Common myeloid progenitor, CD34-positive (primary cell): ENCODE data around the gene GAR1.
A peak's percentile ranks its signal among the peaks of the same experiment; 100 is the strongest.

Source experiments
- CTCF ChIA-PET: fragments of 350-600 bp; sonication (Branson Sonifier 250); formaldehyde crosslinking; loops from one replicate; lab custom pipeline; 2021; ENCODE audit warnings: antibody characterized with exemption; lab: Charles Lee
- POLR2A ChIA-PET: fragments of 350-600 bp; sonication (Branson Sonifier 250); formaldehyde crosslinking; loops from one replicate; lab custom pipeline; 2021; ENCODE audit warnings: antibody characterized with exemption; lab: Charles Lee
- DNase-seq, 3 donors: peaks; one replicate each; pipeline versions ENCODE4 v3.0.0 to v3.0.0-alpha.2; 2013
- H3K27ac ChIP-seq, 2 experiments: 1 replicate in 1 of 2; 2 replicates in 1 of 2; pipeline ENCODE4 v1.7.0; 2013; ENCODE audit warnings: inconsistent platforms in 2 of 2, low read length in 2 of 2, mild to moderate bottlenecking in 2 of 2, low read depth in 1 of 2, moderate library complexity in 1 of 2; ENCODE audit not compliant: severe bottlenecking in 2 of 2, insufficient read depth in 1 of 2, poor library complexity in 1 of 2
- H3K27me3 ChIP-seq, 5 experiments: replicated peaks in 2 of 5; 1 replicate in 3 of 5; 2 replicates in 2 of 5; pipeline versions ENCODE4 v1.6.1 to v1.7.0; 2013; ENCODE audit warnings: low read length in 4 of 5, mild to moderate bottlenecking in 2 of 5, moderate library complexity in 2 of 5, inconsistent platforms in 1 of 5; ENCODE audit not compliant: insufficient read depth in 5 of 5, control insufficient read depth in 4 of 5
- H3K36me3 ChIP-seq, 4 experiments: 1 replicate in 2 of 4; 2 replicates in 2 of 4; pipeline versions ENCODE4 v1.6.1 to v1.7.0; 2013; ENCODE audit warnings: low read length in 3 of 4, control low read depth in 1 of 4, mild to moderate bottlenecking in 1 of 4; ENCODE audit not compliant: control insufficient read depth in 4 of 4, insufficient read depth in 4 of 4
- H3K4me1 ChIP-seq, 4 experiments: 1 replicate in 3 of 4; 2 replicates in 1 of 4; pipeline versions ENCODE4 v1.6.1 to v1.7.1; 2013; ENCODE audit warnings: low read length in 3 of 4, mild to moderate bottlenecking in 3 of 4, control low read depth in 1 of 4, inconsistent platforms in 1 of 4, moderate library complexity in 1 of 4; ENCODE audit not compliant: control insufficient read depth in 4 of 4, insufficient read depth in 4 of 4; ENCODE audit errors: control extremely low read depth in 1 of 4
- H3K4me3 ChIP-seq, 7 experiments: 1 replicate in 4 of 7; 2 replicates in 3 of 7; pipeline versions ENCODE4 v1.5.1 to v1.7.0; 2013; ENCODE audit warnings: mild to moderate bottlenecking in 7 of 7, low read length in 6 of 7, moderate library complexity in 6 of 7, inconsistent platforms in 2 of 7, low read depth in 2 of 7, control low read depth in 1 of 7; ENCODE audit not compliant: insufficient read depth in 4 of 7, control insufficient read depth in 1 of 7; ENCODE audit errors: extremely low read depth in 1 of 7
- H3K9me3 ChIP-seq, 5 experiments: 1 replicate in 4 of 5; 2 replicates in 1 of 5; pipeline versions ENCODE4 v1.6.1 to v1.7.1; 2013; ENCODE audit warnings: low read length in 4 of 5, mild to moderate bottlenecking in 2 of 5, inconsistent platforms in 1 of 5, low read depth in 1 of 5, moderate library complexity in 1 of 5; ENCODE audit not compliant: control insufficient read depth in 4 of 5, insufficient read depth in 2 of 5; ENCODE audit errors: control extremely low read depth in 1 of 5
- WGBS: methylation state at CpG from one replicate; pipeline ENCODE4 v1.1.5; 2013; ENCODE audit not compliant: insufficient coverage; 5-methylcytosine and 5-hydroxymethylcytosine counted together

Gene GAR1

GRCh38 chr4:109816082-109816442, 500 bp downstream of the GAR1 start:
- H3K27ac ChIP-seq, result peak overlapping the region; percentile 97 to 99
- peaks cover 9 to 30% (median 14%) of the 10 kb centered on the region in 4 experiments for H3K4me1 ChIP-seq
- ChIA-PET CTCF (interaction anchor here (1.2 to 3.2 kb wide), 5 partner anchors 9 to 398 kb away, joined by 3 to 13 read pairs (median 6); partner anchors contain the start of genes CASP6 and RRH), POLR2A (interaction anchor here (0.6 kb wide), 1 partner anchor 132 kb away, joined by 3 read pairs; no protein-coding TSS in a partner anchor)
- WGBS, result 0% methylated on average over 19 of the region's 19 CpGs
- peaks cover 0 to 28% (median 19%) of the 10 kb centered on the region in 4 experiments for H3K36me3 ChIP-seq
- peak overlapping the region; percentile 63 to 97 (median 91) for H3K4me3 ChIP-seq
- no peak for DNase-seq
- H3K9me3 ChIP-seq, result no peaks in the 10 kb centered on the region
- no peaks in the 10 kb centered on the region for H3K27me3 ChIP-seq

DNA sequence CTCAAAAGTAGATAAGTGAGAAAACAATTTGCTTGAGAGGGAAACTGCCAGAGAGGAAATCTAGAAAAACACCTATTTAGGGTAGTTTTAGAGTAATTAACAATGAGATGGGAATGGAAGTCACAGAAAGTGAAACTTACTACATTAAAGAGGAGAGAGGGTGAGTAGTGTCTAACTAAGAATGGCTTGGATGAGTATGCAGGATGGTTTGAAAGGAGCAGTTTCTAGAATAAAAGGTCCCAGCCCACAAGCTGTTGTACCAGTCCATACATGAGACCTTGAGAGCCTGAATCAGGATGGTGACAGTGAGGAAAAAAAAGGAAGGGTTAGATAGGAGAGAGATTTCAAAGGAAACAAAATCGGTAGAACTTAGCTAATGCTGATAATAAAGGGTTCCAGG, 1.3 kb downstream of the GAR1 start:
- WGBS, result 87% methylated on average over 1 of the region's 1 CpG
- Histone ChIP-seq H3K27ac (no peak overlapping the region), H3K36me3 (peaks cover 0 to 32% (median 19%) of the 10 kb centered on the region in 4 experiments), H3K4me1 (peaks cover 9 to 30% (median 14%) of the 10 kb centered on the region in 4 experiments), H3K27me3 (no peaks in the 10 kb centered on the region), H3K9me3 (no peaks in the 10 kb centered on the region), H3K4me3 (peak overlapping the region in 5 of 7 experiments; percentile 83 to 97 (median 91))
- CTCF ChIA-PET, result interaction anchor here (1.1 to 3.2 kb wide), 5 partner anchors 8 to 390 kb away, joined by 4 to 13 read pairs (median 6); partner anchors contain the start of genes CASP6 and RRH
- no peak for DNase-seq
- POLR2A ChIA-PET, result interaction anchor here (0.6 to 0.9 kb wide), 2 partner anchors 114 to 290 kb away, joined by 3 read pairs; partner anchors contain the start of gene CASP6

DNA sequence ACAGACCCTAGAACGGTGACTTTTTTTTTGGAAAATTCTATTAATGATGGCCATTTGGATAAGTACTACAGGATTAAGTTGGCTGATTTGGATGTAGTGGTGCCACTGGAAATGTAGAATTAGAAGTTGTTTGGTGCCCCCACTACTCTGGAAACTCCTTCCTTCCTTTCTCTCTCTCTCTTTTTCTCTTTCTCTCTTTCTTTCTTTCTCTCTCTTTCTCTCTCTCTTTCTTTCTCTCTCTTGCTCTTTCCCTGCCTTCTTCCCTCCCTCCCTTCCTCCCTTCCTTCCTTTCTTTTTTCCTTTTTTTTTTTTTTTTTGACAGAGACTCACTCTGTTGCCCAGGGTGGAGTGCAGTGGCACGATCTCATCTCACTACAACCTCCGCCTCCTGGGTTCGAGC, 2.7 kb downstream of the GAR1 start:
- DNase-seq, result no peak
- no peak overlapping the region for H3K27ac ChIP-seq
- H3K4me3 ChIP-seq, result no peak overlapping the region
- peaks cover 4 to 41% (median 28%) of the 10 kb centered on the region in 4 experiments for H3K36me3 ChIP-seq
- no peaks in the 10 kb centered on the region for H3K9me3 ChIP-seq
- WGBS, result no CpG with 5 or more reads among the region's 4 CpGs
- H3K27me3 ChIP-seq, result no peaks in the 10 kb centered on the region
- CTCF ChIA-PET, result interaction anchor here (1.2 to 3.2 kb wide), 3 partner anchors 9 to 396 kb away, joined by 4 to 13 read pairs (median 5); partner anchors contain the start of gene RRH
- peaks cover 9 to 27% (median 14%) of the 10 kb centered on the region in 4 experiments for H3K4me1 ChIP-seq
- POLR2A ChIA-PET, result no interaction called here

GRCh38 chr4:109820563-109820962, 5.0 kb downstream of the GAR1 start:
- H3K9me3 ChIP-seq, result no peaks in the 10 kb centered on the region
- no peak overlapping the region for H3K4me3 ChIP-seq
- no peaks in the 10 kb centered on the region for H3K27me3 ChIP-seq
- no peak for DNase-seq
- ChIA-PET POLR2A (no interaction called here), CTCF (interaction anchor here (1.1 to 1.5 kb wide), 2 partner anchors 156 to 261 kb away, joined by 3 read pairs; partner anchors contain the start of gene MCUB)
- peaks cover 3 to 13% (median 7%) of the 10 kb centered on the region in 4 experiments for H3K4me1 ChIP-seq
- H3K36me3 ChIP-seq, result peaks cover 6 to 58% (median 41%) of the 10 kb centered on the region in 4 experiments
- no peak overlapping the region for H3K27ac ChIP-seq
- 100% methylated on average over 1 of the region's 2 CpGs for WGBS

GRCh38 chr4:109821185-109821584, 5.6 kb downstream of the GAR1 start:
- WGBS, result no CpG with 5 or more reads among the region's 2 CpGs
- H3K36me3 ChIP-seq, result peaks cover 6 to 60% (median 41%) of the 10 kb centered on the region in 4 experiments

DNA sequence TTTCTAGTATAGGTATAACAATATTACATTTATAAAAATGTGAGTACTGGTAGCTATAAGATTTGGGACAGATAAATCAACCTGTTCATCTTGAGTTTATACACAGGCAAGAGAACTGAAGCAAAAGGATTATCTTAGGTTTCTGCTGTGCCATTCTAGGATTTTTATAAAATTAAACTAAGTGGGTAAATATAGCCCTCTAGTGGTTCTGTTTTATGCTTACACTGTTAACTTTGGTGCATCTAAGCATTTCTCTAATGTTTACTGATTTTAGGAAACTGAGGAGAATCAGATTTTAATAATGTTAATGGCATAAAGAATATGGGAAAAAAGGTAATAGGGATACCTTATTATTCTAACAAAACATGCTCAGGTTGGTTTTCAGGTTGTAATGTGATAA, 11.2 kb downstream of the GAR1 start:
- Histone ChIP-seq H3K27ac (no peak overlapping the region), H3K36me3 (peaks cover 6 to 30% (median 22%) of the 10 kb centered on the region in 4 experiments), H3K4me3 (no peak overlapping the region), H3K9me3 (no peaks in the 10 kb centered on the region), H3K4me1 (no peaks in the 10 kb centered on the region), H3K27me3 (no peaks in the 10 kb centered on the region)
- peak; percentile 31 to 56 (median 54) for DNase-seq
- POLR2A ChIA-PET, result interaction anchor here (0.7 kb wide), 1 partner anchor 1071 kb away, joined by 3 read pairs; no protein-coding TSS in a partner anchor
- CTCF ChIA-PET, result interaction anchor here (0.7 to 4.9 kb wide), 15 partner anchors 9 to 406 kb away, joined by 3 to 33 read pairs (median 6); partner anchors contain the start of genes CASP6, GAR1, PLA2G12A and SEC24B

More at GRCh38 chr4:109821185-109821584, 5.6 kb downstream of the GAR1 start:
- Histone ChIP-seq H3K9me3 (no peaks in the 10 kb centered on the region), H3K4me3 (no peak overlapping the region), H3K27ac (no peak overlapping the region), H3K4me1 (peaks cover 3 to 10% (median 7%) of the 10 kb centered on the region in 4 experiments), H3K27me3 (no peaks in the 10 kb centered on the region)
- DNase-seq, result no peak
- CTCF ChIA-PET, result interaction anchor here (1.5 kb wide), 1 partner anchor 155 kb away, joined by 3 read pairs; no protein-coding TSS in a partner anchor
- POLR2A ChIA-PET, result no interaction called here

DNA sequence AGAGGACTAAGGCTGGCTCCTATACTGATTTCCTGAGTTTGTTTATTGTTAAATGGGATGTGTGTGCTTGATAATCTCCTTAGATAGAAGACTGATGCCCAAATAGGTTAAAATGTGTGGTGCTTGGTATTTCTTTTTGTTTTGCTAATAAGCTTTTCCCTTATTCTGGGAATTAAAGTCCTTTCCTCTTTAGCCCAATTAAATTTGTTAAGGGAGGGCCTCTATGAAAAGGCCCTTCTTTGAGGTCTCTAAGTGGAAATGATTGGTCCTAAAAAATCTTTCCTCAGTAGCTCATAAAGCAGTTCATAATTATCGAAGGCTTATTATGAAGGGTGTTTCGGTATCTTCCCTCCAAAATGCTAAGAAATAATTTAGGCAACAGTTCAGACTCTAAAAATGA, 12.1 kb downstream of the GAR1 start, which contains the start of gene RRH:
Gene RRH, plus strand, starts transcription at position 301 of the 400 bp plus-strand sequence. Its CDS starts 56 bp downstream, at position 357.
- H3K27me3 ChIP-seq, result no peaks in the 10 kb centered on the region
- no peak within 1 kb of the TSS for H3K4me3 ChIP-seq
- no peaks in the 10 kb centered on the region for H3K4me1 ChIP-seq
- no peaks in the 10 kb centered on the region for H3K9me3 ChIP-seq
- ChIA-PET CTCF (interaction anchor here (1.0 to 4.9 kb wide), 11 partner anchors 8 to 407 kb away, joined by 3 to 33 read pairs (median 5); partner anchors contain the start of genes CASP6 and GAR1), POLR2A (interaction anchor here (0.7 kb wide), 1 partner anchor 1072 kb away, joined by 3 read pairs; no protein-coding TSS in a partner anchor)
- no peak within 1 kb of the TSS for H3K27ac ChIP-seq
- no peak for DNase-seq
- H3K36me3 ChIP-seq, result peaks cover 6 to 26% (median 18%) of the 10 kb centered on the region in 4 experiments
- WGBS, result 100% methylated on average over 2 of the region's 2 CpGs
